ENCODE measurements around the gene CHST13. TPM values are rescaled to one million over a fixed set of nuclear protein-coding genes. Genes with fewer than 3 reads are reported as not detected.
A peak's percentile ranks its signal among the peaks of the same experiment; 100 is the strongest.

The CHST13 gene
- total RNA-seq (under 1 TPM in 1 of 5 donors, not detected in 4; 0.20 TPM), total RNA-seq (0 to 1.2 (median 0) reads per million in 29 experiments)
- not detected for total RNA-seq (2013)

- no peaks in the 10 kb centered on the region for H3K36me3 Mint-ChIP-seq
Observed at GRCh38 chr3:126523745-126524428, at the start of gene CHST13. TSS of gene CHST13 (plus strand) at chr3:126524155. CDS start at chr3:126524333, 178 bp downstream.

GRCh38 chr3:126474498-126475412 is 49.2 kb upstream of the CHST13 start:
- H3K4me3 ChIP-seq (ENCODE audit: control insufficient read depth in 1 of 2, extremely low read depth in 1 of 2, low read length in 1 of 2) = peak overlapping the region; percentile 73 to 89
- H3K36me3 ChIP-seq (ENCODE audit: control insufficient read depth in 2 of 2, extremely low read depth in 1 of 2, insufficient read depth in 1 of 2, low read length in 1 of 2) = peaks cover 5 to 26% of the 10 kb centered on the region in 2 donors
- ChIA-PET POLR2A (interaction anchor here (0.6 kb wide), 3 partner anchors 49 to 558 kb away, joined by 3 to 4 read pairs (median 4); no protein-coding TSS in a partner anchor), CTCF (interaction anchor here in 1 of 2 donors (0.6 kb wide), 1 partner anchor 551 kb away, joined by 3 read pairs; no protein-coding TSS in a partner anchor)
- no peak for ATAC-seq (replicated peaks in 1 of 4)
- 8% methylated on average over 72 of the region's 72 CpGs for WGBS (ENCODE audit: insufficient coverage)
- Mint-ChIP-seq H3K27me3 (no peaks in the 10 kb centered on the region), H3K9me3 (no peaks in the 10 kb centered on the region), H3K36me3 (peaks cover 27% of the 10 kb centered on the region), H3K27ac (peak overlapping the region; percentile 61 to 74), H3K4me1 (peaks cover 42 to 53% (median 49%) of the 10 kb centered on the region in 3 donors), H3K4me3 (peak overlapping the region; percentile 71 to 91 (median 87))
- peak in 21 of 35 experiments; percentile 2 to 45 (median 20) for DNase-seq
- H3K9me3 ChIP-seq = no peaks in the 10 kb centered on the region
- peak overlapping the region; percentile 11 for H3K27ac ChIP-seq (ENCODE audit: low read length)
- no peaks in the 10 kb centered on the region for H3K27me3 ChIP-seq (replicated peaks in 1 of 2; ENCODE audit: control insufficient read depth in 2 of 2, extremely low read depth in 1 of 2, insufficient read depth in 2 of 2, low read length in 1 of 2)
- H3K4me1 ChIP-seq (ENCODE audit: control insufficient read depth in 1 of 2, extremely low read depth in 1 of 2, insufficient read depth in 2 of 2, low read length in 2 of 2) = peaks cover 20 to 41% of the 10 kb centered on the region in 2 experiments

More at GRCh38 chr3:126523745-126524428, at the start of gene CHST13:
- CTCF ChIA-PET = interaction anchor here in 1 of 2 donors (0.7 kb wide), 3 partner anchors 345 to 511 kb away, joined by 3 to 6 read pairs (median 6); no protein-coding TSS in a partner anchor
- POLR2A ChIA-PET = no interaction called here
- Histone ChIP-seq H3K4me1 (ENCODE audit: control insufficient read depth in 1 of 2, extremely low read depth in 1 of 2, insufficient read depth in 2 of 2, low read length in 2 of 2) (peaks cover 0 to 7% of the 10 kb centered on the region in 2 experiments), H3K27ac (ENCODE audit: low read length) (no peak within 1 kb of the TSS), H3K9me3 (no peaks in the 10 kb centered on the region), H3K4me3 (ENCODE audit: control insufficient read depth in 1 of 2, extremely low read depth in 1 of 2, low read length in 1 of 2) (no peak within 1 kb of the TSS), H3K27me3 (replicated peaks in 1 of 2; ENCODE audit: control insufficient read depth in 2 of 2, extremely low read depth in 1 of 2, insufficient read depth in 2 of 2, low read length in 1 of 2) (peaks cover 0 to 44% of the 10 kb centered on the region in 2 experiments), H3K36me3 (ENCODE audit: control insufficient read depth in 2 of 2, extremely low read depth in 1 of 2, insufficient read depth in 1 of 2, low read length in 1 of 2) (no peaks in the 10 kb centered on the region)
- Mint-ChIP-seq H3K27ac (no peak within 1 kb of the TSS), H3K4me3 (peak within 1 kb of the TSS in 1 of 3 donors; percentile 12), H3K27me3 (peaks cover 12 to 24% of the 10 kb centered on the region in 2 donors), H3K9me3 (no peaks in the 10 kb centered on the region), H3K4me1 (no peaks in the 10 kb centered on the region)
- 12% methylated on average over 56 of the region's 56 CpGs for WGBS (ENCODE audit: insufficient coverage)
- DNase-seq = peak in 1 of 35 experiments; percentile 10
- no peak for ATAC-seq (replicated peaks in 1 of 4)

GRCh38 chr3:126475413-126476114 is 48.4 kb upstream of the CHST13 start, which contains the start of gene ZXDC:
TSS of gene ZXDC (minus strand) at chr3:126475891. CDS start at chr3:126475865, 26 bp downstream.
- Mint-ChIP-seq H3K9me3 (no peaks in the 10 kb centered on the region), H3K4me1 (peaks cover 40 to 49% (median 45%) of the 10 kb centered on the region in 3 donors), H3K27ac (peak within 1 kb of the TSS; percentile 74 to 85), H3K4me3 (peak within 1 kb of the TSS; percentile 71 to 91 (median 87)), H3K36me3 (peaks cover 21% of the 10 kb centered on the region), H3K27me3 (no peaks in the 10 kb centered on the region)
- Histone ChIP-seq H3K4me1 (ENCODE audit: control insufficient read depth in 1 of 2, extremely low read depth in 1 of 2, insufficient read depth in 2 of 2, low read length in 2 of 2) (peaks cover 20 to 41% of the 10 kb centered on the region in 2 experiments), H3K36me3 (ENCODE audit: control insufficient read depth in 2 of 2, extremely low read depth in 1 of 2, insufficient read depth in 1 of 2, low read length in 1 of 2) (peaks cover 0 to 18% of the 10 kb centered on the region in 2 donors), H3K4me3 (ENCODE audit: control insufficient read depth in 1 of 2, extremely low read depth in 1 of 2, low read length in 1 of 2) (peak within 1 kb of the TSS; percentile 73 to 89), H3K27ac (ENCODE audit: low read length) (peak within 1 kb of the TSS; percentile 81), H3K27me3 (replicated peaks in 1 of 2; ENCODE audit: control insufficient read depth in 2 of 2, extremely low read depth in 1 of 2, insufficient read depth in 2 of 2, low read length in 1 of 2) (no peaks in the 10 kb centered on the region), H3K9me3 (no peaks in the 10 kb centered on the region)
- CTCF ChIA-PET = no interaction called here
- POLR2A ChIA-PET = interaction anchor here (0.6 kb wide), 2 partner anchors 50 to 508 kb away, joined by 3 to 4 read pairs; no protein-coding TSS in a partner anchor
- DNase-seq = peak; percentile 78 to 96 (median 88)
- peak; percentile 83 to 88 (median 87) for ATAC-seq (replicated peaks in 1 of 4)
- WGBS (ENCODE audit: insufficient coverage) = under 1% methylated on average over 112 of the region's 112 CpGs

GRCh38 chr3:126476166-126477060 is 47.5 kb upstream of the CHST13 start:
- 22% methylated on average over 55 of the region's 66 CpGs for WGBS (ENCODE audit: insufficient coverage)
- H3K27ac ChIP-seq (ENCODE audit: low read length) = peak overlapping the region; percentile 81
- H3K9me3 ChIP-seq = no peaks in the 10 kb centered on the region
- CTCF ChIA-PET = interaction anchor here in 1 of 2 donors (1.1 kb wide), 1 partner anchor 46 kb away, joined by 3 read pairs; no protein-coding TSS in a partner anchor
- peak overlapping the region; percentile 56 to 85 for H3K27ac Mint-ChIP-seq
- H3K27me3 ChIP-seq (replicated peaks in 1 of 2; ENCODE audit: control insufficient read depth in 2 of 2, extremely low read depth in 1 of 2, insufficient read depth in 2 of 2, low read length in 1 of 2) = no peaks in the 10 kb centered on the region
- no peaks in the 10 kb centered on the region for H3K27me3 Mint-ChIP-seq
- H3K4me1 ChIP-seq (ENCODE audit: control insufficient read depth in 1 of 2, extremely low read depth in 1 of 2, insufficient read depth in 2 of 2, low read length in 2 of 2) = peaks cover 20 to 41% of the 10 kb centered on the region in 2 experiments
- no peaks in the 10 kb centered on the region for H3K9me3 Mint-ChIP-seq
- peaks cover 13% of the 10 kb centered on the region for H3K36me3 Mint-ChIP-seq
- DNase-seq = peak in 7 of 35 experiments; percentile 7 to 54 (median 19)
- peak; percentile 5 to 46 (median 40) for ATAC-seq (replicated peaks in 1 of 4)
- peaks cover 0 to 10% of the 10 kb centered on the region in 2 donors for H3K36me3 ChIP-seq (ENCODE audit: control insufficient read depth in 2 of 2, extremely low read depth in 1 of 2, insufficient read depth in 1 of 2, low read length in 1 of 2)
- peak overlapping the region; percentile 69 to 78 for H3K4me3 ChIP-seq (ENCODE audit: control insufficient read depth in 1 of 2, extremely low read depth in 1 of 2, low read length in 1 of 2)
- peak overlapping the region; percentile 71 to 83 (median 78) for H3K4me3 Mint-ChIP-seq
- POLR2A ChIA-PET = no interaction called here
- H3K4me1 Mint-ChIP-seq = peaks cover 38 to 41% (median 40%) of the 10 kb centered on the region in 3 donors

- Mint-ChIP-seq H3K4me3 (peak overlapping the region; percentile 71 to 79 (median 73)), H3K4me1 (peaks cover 34 to 40% (median 35%) of the 10 kb centered on the region in 3 donors), H3K36me3 (peaks cover 12% of the 10 kb centered on the region), H3K27ac (peak overlapping the region; percentile 66 to 77), H3K9me3 (no peaks in the 10 kb centered on the region), H3K27me3 (no peaks in the 10 kb centered on the region)
- 95% methylated on average over 4 of the region's 4 CpGs for WGBS (ENCODE audit: insufficient coverage)
- Histone ChIP-seq H3K27me3 (replicated peaks in 1 of 2; ENCODE audit: control insufficient read depth in 2 of 2, extremely low read depth in 1 of 2, insufficient read depth in 2 of 2, low read length in 1 of 2) (no peaks in the 10 kb centered on the region), H3K4me3 (ENCODE audit: control insufficient read depth in 1 of 2, extremely low read depth in 1 of 2, low read length in 1 of 2) (no peak overlapping the region), H3K9me3 (no peaks in the 10 kb centered on the region), H3K4me1 (ENCODE audit: control insufficient read depth in 1 of 2, extremely low read depth in 1 of 2, insufficient read depth in 2 of 2, low read length in 2 of 2) (peaks cover 18 to 38% of the 10 kb centered on the region in 2 experiments), H3K36me3 (ENCODE audit: control insufficient read depth in 2 of 2, extremely low read depth in 1 of 2, insufficient read depth in 1 of 2, low read length in 1 of 2) (peaks cover 0 to 5% of the 10 kb centered on the region in 2 donors), H3K27ac (ENCODE audit: low read length) (no peak overlapping the region)
- POLR2A ChIA-PET = no interaction called here
- no peak for DNase-seq
- CTCF ChIA-PET = interaction anchor here in 1 of 2 donors (1.1 kb wide), 1 partner anchor 45 kb away, joined by 3 read pairs; no protein-coding TSS in a partner anchor
- no peak for ATAC-seq (replicated peaks in 1 of 4)
Observed at GRCh38 chr3:126477061-126477380, 46.9 kb upstream of the CHST13 start.

Measured in T-cell (primary cell).